GM12878 (cell line): ENCODE measurements around the gene CAMKMT. TPM values are rescaled to one million over a fixed set of nuclear protein-coding genes. Genes with fewer than 3 reads are reported as not detected.

Experiments
- ATAC-seq: fragments of 200-7000 bp; cut with Tn5 transposase; 3 replicates; pipeline ENCODE4 v1.9.1; 2020; ENCODE audit warnings: mild to moderate bottlenecking, moderate library complexity
- BruUV-seq: library from RNA; stranded (reverse); fragments of 400-500 nt; replicated peaks from 2 replicates; lab custom pipeline; 2021; lab: Mats Ljungman, UMichigan
- CTCF ChIA-PET: fragments of 300-600 bp; sonication (Branson Sonifier 250); formaldehyde crosslinking; extraction: SDS; loops from one replicate; lab custom pipeline; 2021; ENCODE audit warnings: inconsistent platforms; lab: Yijun Ruan, JAX
- POLR2A ChIA-PET: fragments of 350-600 bp; formaldehyde crosslinking; extraction: SDS; loops from one replicate; lab custom pipeline; 2021; ENCODE audit warnings: inconsistent platforms; lab: Charles Lee
- RAD21 ChIA-PET: fragments of 300-600 bp; sonication (Branson Sonifier 250); formaldehyde crosslinking; loops from one replicate; lab custom pipeline; 2023; ENCODE audit warnings: antibody characterized with exemption; ENCODE audit not compliant: unreplicated experiment; lab: Charles Lee
- SMC1A ChIA-PET: fragments of 300-600 bp; sonication (Branson Sonifier 250); formaldehyde crosslinking; loops from one replicate; lab custom pipeline; 2023; ENCODE audit not compliant: unreplicated experiment, uncharacterized antibody; lab: Charles Lee
- DNase-seq: peaks from one replicate; pipeline ENCODE4 v3.0.0-alpha.2; 2011; ENCODE audit warnings: low read depth, low spot score
- FAIRE-seq: peaks from 3 replicates; lab custom pipeline; 2011; peaks lifted over from hg19 to GRCh38; lab: Jason Lieb, UNC
- H2AFZ ChIP-seq: 2 replicates; pipeline ENCODE4 v1.6.0; 2011; ENCODE audit warnings: low read depth, low read length, control low read depth; ENCODE audit not compliant: control insufficient read depth
- H3K27ac ChIP-seq: 2 replicates; pipeline ENCODE4 v1.5.1; 2011; ENCODE audit warnings: control low read depth; ENCODE audit not compliant: control insufficient read depth, insufficient read depth
- H3K27me3 ChIP-seq, 2 experiments: replicated peaks in 1 of 2; 2 replicates each; pipeline versions ENCODE4 v1.6.0 to v1.6.1; 2011; ENCODE audit warnings: low read length in 1 of 2; ENCODE audit not compliant: control insufficient read depth in 2 of 2, insufficient read depth in 2 of 2
- H3K36me3 ChIP-seq, 2 experiments: 2 replicates each; pipeline ENCODE4 v1.5.1; 2011; ENCODE audit warnings: low read length in 1 of 2; ENCODE audit not compliant: control insufficient read depth in 2 of 2, insufficient read depth in 2 of 2
- H3K4me1 ChIP-seq: 2 replicates; pipeline ENCODE4 v1.6.1; 2011; ENCODE audit warnings: mild to moderate bottlenecking, low read length, moderate library complexity, mixed read lengths; ENCODE audit not compliant: control insufficient read depth, insufficient read depth
- H3K4me2 ChIP-seq: 2 replicates; pipeline ENCODE4 v1.6.0; 2011; ENCODE audit warnings: control low read depth; ENCODE audit not compliant: control insufficient read depth, insufficient read depth
- H3K4me3 ChIP-seq: fragments of 200-600 bp; sonication (generic); 2 replicates; pipeline ENCODE4 v1.5.1; 2016
- H3K79me2 ChIP-seq: 2 replicates; pipeline ENCODE4 v1.6.0; 2011; ENCODE audit warnings: low read length; ENCODE audit not compliant: control insufficient read depth, insufficient read depth
- H3K9ac ChIP-seq: 2 replicates; pipeline ENCODE4 v1.8.0; 2011; ENCODE audit warnings: low read length, control low read depth, mixed read lengths; ENCODE audit not compliant: control insufficient read depth, insufficient read depth
- H3K9me3 ChIP-seq: replicated peaks from 3 replicates; pipeline ENCODE4 v1.5.1; 2011; ENCODE audit warnings: mild to moderate bottlenecking, low read length; ENCODE audit not compliant: control insufficient read depth, insufficient read depth
- H4K20me1 ChIP-seq: 2 replicates; pipeline ENCODE4 v1.6.0; 2011; ENCODE audit not compliant: control insufficient read depth, insufficient read depth
- ATF3 ChIP-seq: IDR thresholded peaks from 2 replicates; pipeline ENCODE4 v1.6.1; 2011; ENCODE audit warnings: low read depth, mild to moderate bottlenecking, low read length, moderate library complexity, borderline replicate concordance; ENCODE audit errors: extremely low read depth
- BCLAF1 ChIP-seq: fragments of 450-650 bp; IDR thresholded peaks from 2 replicates; pipeline ENCODE4 v1.6.1; 2017; ENCODE audit warnings: antibody characterized with exemption, mild to moderate bottlenecking, moderate library complexity
- EP300 ChIP-seq, 2 experiments: fragments of 150-350 bp in 1 of 2; IDR thresholded peaks; 2 replicates each; pipeline ENCODE4 v1.6.1; 2011 to 2012; ENCODE audit warnings: low read depth in 2 of 2, low read length in 2 of 2, borderline replicate concordance in 1 of 2, improper control_type of control experiment in 1 of 2, inconsistent platforms in 1 of 2; ENCODE audit not compliant: control insufficient read depth in 1 of 2
- HCFC1 ChIP-seq: fragments of 150-350 bp; IDR thresholded peaks from 2 replicates; pipeline ENCODE4 v1.6.1; 2014; ENCODE audit warnings: low read length
- KAT2A ChIP-seq: conservative IDR thresholded peaks from 2 replicates; pipeline ENCODE4 v1.6.1; 2011; ENCODE audit warnings: low read depth, low read length; ENCODE audit not compliant: control insufficient read depth
- MEF2A ChIP-seq: IDR thresholded peaks from 2 replicates; pipeline ENCODE4 v1.6.1; 2011; ENCODE audit warnings: low read depth, mild to moderate bottlenecking, low read length, moderate library complexity; ENCODE audit not compliant: insufficient read depth
- RB1 ChIP-seq: fragments of 450-650 bp; formaldehyde crosslinking; IDR thresholded peaks from 2 replicates; pipeline ENCODE4 v1.6.1; 2017; ENCODE audit warnings: mild to moderate bottlenecking, borderline replicate concordance
- SUZ12 ChIP-seq: fragments of 200-600 bp; sonication (generic); IDR thresholded peaks from one replicate; pipeline ENCODE4 v1.6.1; 2018; ENCODE audit warnings: antibody characterized with exemption, mild to moderate bottlenecking; ENCODE audit not compliant: unreplicated experiment
- WGBS: methylation state at CpG from one replicate; pipeline ENCODE4 v1.1.6; 2016; ENCODE audit warnings: low lambda C conversion rate; ENCODE audit not compliant: insufficient replicate concordance, insufficient coverage; ENCODE audit errors: missing lambda C conversion rate; 5-methylcytosine and 5-hydroxymethylcytosine counted together
- in situ Hi-C: fragments of 300-500 bp; cut with MboI; formaldehyde crosslinking; loops from 9 replicates; pipeline ENCODE4 v1.14.3; 2018; ENCODE audit warnings: mixed read lengths
- intact Hi-C: fragments of 100-400 bp; cut with micrococcal nuclease; formaldehyde crosslinking; loops from one replicate; pipeline ENCODE4 v1.14.2; 2022; ENCODE audit not compliant: unreplicated experiment
- polyA plus RNA-seq, 11 experiments: library from polyadenylated mRNA; depleted of rRNA in 4 of 11; unstranded in 6 of 11; stranded (reverse) in 5 of 11; fragments of >200 nt; fragmentation: Nextera tagmentation in 4 of 11; fragmentation: Illumina TruSeq in 1 of 11; extraction: Ambion mirVana in 4 of 11; extraction: Trizol in 1 of 11; gene quantifications; 1 replicate in 1 of 11; 2 replicates in 10 of 11; pipeline versions ENCODE4 v1.2.1 to v1.2.3, GENCODE V29; 2011 to 2016; ENCODE audit warnings: inconsistent platforms in 2 of 11, missing spikeins in 2 of 11, low read depth in 1 of 11
- total RNA-seq, 4 experiments: library from RNA; depleted of rRNA in 3 of 4; stranded (reverse); fragments of >200 nt in 3 of 4; fragmentation: Illumina TruSeq in 1 of 4; extraction: Trizol in 1 of 4; gene quantifications; 2 replicates each; pipeline versions ENCODE4 v1.2.1 to v1.2.3, GENCODE V29; 2013 to 2021

Gene CAMKMT
- total and polyA plus RNA-seq, 10 of the 15 experiments (the other 5 are each of a cell fraction or from before 2014, with no cell fraction given): 2.7 to 16.0 (median 11.8) TPM

GRCh38 chr2:44774826-44775492 lies 413.2 kb downstream of the CAMKMT start:
- DNase-seq (no peak), FAIRE-seq (no peak), ATAC-seq (no peak)
- BruUV-seq: no TSS peak
- Histone ChIP-seq H4K20me1 (no peaks in the 10 kb centered on the region), H3K9ac (no peak overlapping the region), H3K27ac (no peak overlapping the region), H3K36me3 (no peaks in the 10 kb centered on the region), H3K4me3 (no peak overlapping the region), H3K79me2 (no peaks in the 10 kb centered on the region), H3K4me2 (no peak overlapping the region), H3K4me1 (peaks cover 19% of the 10 kb centered on the region), H3K27me3 (no peaks in the 10 kb centered on the region), H3K9me3 (peaks cover under 1% of the 10 kb centered on the region; the same call in 1 of the 3 replicates), H2AFZ (no peak overlapping the region)
- SMC1A ChIA-PET: interaction anchor here (0.9 to 3.7 kb wide), 12 partner anchors 13 to 295 kb away, joined by 3 to 12 read pairs (median 3); no protein-coding TSS in a partner anchor
- CTCF ChIA-PET: interaction anchor here (0.6 to 1.6 kb wide), 5 partner anchors 66 to 381 kb away, joined by 3 to 6 read pairs (median 3); no protein-coding TSS in a partner anchor
- POLR2A ChIA-PET: no interaction called here
- RAD21 ChIA-PET: interaction anchor here (0.6 to 2.1 kb wide), 5 partner anchors 58 to 295 kb away, joined by 3 to 6 read pairs (median 3); no protein-coding TSS in a partner anchor
- in situ Hi-C loops (no loop called here), intact Hi-C loops (no loop called here)
- WGBS: 96% methylated on average over 4 of the region's 4 CpGs
- TF ChIP-seq ATF3: no peak
- TF ChIP-seq RB1: no peak
- TF ChIP-seq MEF2A: no peak
- TF ChIP-seq EP300 (IDR thresholded peaks at IDR 0.05; ENCODE audit: borderline replicate concordance in 1 of 2, control insufficient read depth in 1 of 2, low read depth in 2 of 2, low read length in 2 of 2): no peak
- TF ChIP-seq KAT2A: no peak
- TF ChIP-seq HCFC1: no peak
- no peak for TF ChIP-seq SUZ12
- TF ChIP-seq BCLAF1: no peak
